ENCODE measurements around the gene PLEKHJ1.
"Not testable (repeated sequence)": the region's sequence is repeated elsewhere in the genome, so short reads cannot be mapped to it uniquely, and the experiment has no call there.

The PLEKHJ1 gene
- total RNA-seq: 23.5 to 50.9 (median 43.0) reads per million in 9 experiments

- peak; percentile 76 for ATAC-seq (replicated peaks)
- H3K27ac Mint-ChIP-seq: peak within 1 kb of the TSS; percentile 98 to 100
- DNase-seq: peak; percentile 96 to 100 (median 100)
- H3K9me3 Mint-ChIP-seq: no peaks in the 10 kb centered on the region
- H3K4me3 Mint-ChIP-seq: peak within 1 kb of the TSS; percentile 90 to 96
- peaks cover 53% of the 10 kb centered on the region for H3K36me3 Mint-ChIP-seq (ENCODE audit: insufficient read depth)
- H3K4me1 Mint-ChIP-seq (ENCODE audit: low read depth in 2 of 2): peaks cover 58 to 64% of the 10 kb centered on the region in 2 donors
- H3K27me3 Mint-ChIP-seq: no peaks in the 10 kb centered on the region
These were observed at the start of gene PLEKHJ1, which contains the start of gene SF3A2 for GRCh38 chr19:2236314-2237050. Gene PLEKHJ1 (minus strand): TSS chr19:2236329. CDS start chr19:2236248, 81 bp downstream. Gene SF3A2 (plus strand): TSS chr19:2236824. CDS start chr19:2243419, 6,595 bp downstream.

GRCh38 chr19:2283835-2284507 is 47.8 kb upstream of the PLEKHJ1 start:
- Mint-ChIP-seq H3K9me3 (no peaks in the 10 kb centered on the region), H3K4me1 (ENCODE audit: low read depth in 2 of 2) (peaks cover 23 to 25% of the 10 kb centered on the region in 2 donors), H3K4me3 (no peak overlapping the region), H3K27ac (peak overlapping the region; percentile 16 to 72), H3K27me3 (no peaks in the 10 kb centered on the region), H3K36me3 (ENCODE audit: insufficient read depth) (peaks cover 76% of the 10 kb centered on the region)
- ATAC-seq (replicated peaks): no peak
- no peak for DNase-seq

- no peaks in the 10 kb centered on the region for H3K9me3 Mint-ChIP-seq
- peak overlapping the region; percentile 81 to 84 for H3K4me3 Mint-ChIP-seq
- peaks cover 13 to 16% of the 10 kb centered on the region in 2 donors for H3K4me1 Mint-ChIP-seq (ENCODE audit: low read depth in 2 of 2)
- peak overlapping the region; percentile 89 to 90 for H3K27ac Mint-ChIP-seq
- no peaks in the 10 kb centered on the region for H3K27me3 Mint-ChIP-seq
- no peak for DNase-seq
- peaks cover 78% of the 10 kb centered on the region for H3K36me3 Mint-ChIP-seq (ENCODE audit: insufficient read depth)
- no peak for ATAC-seq (replicated peaks)
These were observed 46.7 kb upstream of the PLEKHJ1 start for GRCh38 chr19:2282862-2283237.

- Mint-ChIP-seq H3K9me3 (no peaks in the 10 kb centered on the region), H3K36me3 (ENCODE audit: insufficient read depth) (peaks cover 83% of the 10 kb centered on the region), H3K4me3 (peak within 1 kb of the TSS; percentile 81 to 84), H3K27ac (peak within 1 kb of the TSS; percentile 89 to 90), H3K4me1 (ENCODE audit: low read depth in 2 of 2) (peaks cover 14 to 16% of the 10 kb centered on the region in 2 donors), H3K27me3 (no peaks in the 10 kb centered on the region)
- DNase-seq (peak in 2 of 3 experiments; percentile 38 to 45), ATAC-seq (replicated peaks) (peak; percentile 66)
These were observed 46.1 kb upstream of the PLEKHJ1 start, which contains the start of gene PEAK3 for GRCh38 chr19:2282062-2282861. Gene PEAK3 (minus strand): TSS chr19:2282175. CDS start chr19:2280931, 1,244 bp downstream.

GRCh38 chr19:2281265-2282061 is 45.3 kb upstream of the PLEKHJ1 start:
- Mint-ChIP-seq H3K4me1 (ENCODE audit: low read depth in 2 of 2) (peaks cover 15 to 16% of the 10 kb centered on the region in 2 donors), H3K4me3 (peak overlapping the region; percentile 81 to 84), H3K36me3 (ENCODE audit: insufficient read depth) (peaks cover 86% of the 10 kb centered on the region), H3K27ac (peak overlapping the region; percentile 89 to 90)
- DNase-seq; H3K27me3 Mint-ChIP-seq; ATAC-seq (replicated peaks); H3K9me3 Mint-ChIP-seq: not testable (repeated sequence)

GRCh38 chr19:2280633-2281264 is 44.6 kb upstream of the PLEKHJ1 start:
- Mint-ChIP-seq H3K9me3 (no peaks in the 10 kb centered on the region), H3K36me3 (ENCODE audit: insufficient read depth) (peaks cover 85% of the 10 kb centered on the region), H3K27ac (peak overlapping the region in 1 of 2 donors; percentile 67), H3K27me3 (no peaks in the 10 kb centered on the region), H3K4me3 (peak overlapping the region in 1 of 2 donors; percentile 5), H3K4me1 (ENCODE audit: low read depth in 2 of 2) (peaks cover 15 to 16% of the 10 kb centered on the region in 2 donors)
- DNase-seq: no peak
- no peak for ATAC-seq (replicated peaks)

- ATAC-seq (replicated peaks): no peak
- Mint-ChIP-seq H3K4me3 (peak overlapping the region in 1 of 2 donors; percentile 53), H3K27ac (peak overlapping the region; percentile 52 to 90), H3K27me3 (no peaks in the 10 kb centered on the region), H3K36me3 (ENCODE audit: insufficient read depth) (peaks cover 88% of the 10 kb centered on the region), H3K4me1 (ENCODE audit: low read depth in 2 of 2) (peaks cover 24 to 29% of the 10 kb centered on the region in 2 donors), H3K9me3 (no peaks in the 10 kb centered on the region)
- no peak for DNase-seq
These were observed 42.5 kb upstream of the PLEKHJ1 start for GRCh38 chr19:2278459-2279158.

GRCh38 chr19:2277138-2277537 is 41.0 kb upstream of the PLEKHJ1 start:
- Mint-ChIP-seq H3K4me3 (no peak overlapping the region), H3K9me3 (no peaks in the 10 kb centered on the region), H3K36me3 (ENCODE audit: insufficient read depth) (peaks cover 89% of the 10 kb centered on the region), H3K4me1 (ENCODE audit: low read depth in 2 of 2) (peaks cover 21 to 31% of the 10 kb centered on the region in 2 donors), H3K27ac (peak overlapping the region in 1 of 2 donors; percentile 69), H3K27me3 (no peaks in the 10 kb centered on the region)
- no peak for ATAC-seq (replicated peaks)
- DNase-seq: no peak

- Mint-ChIP-seq H3K9me3 (no peaks in the 10 kb centered on the region), H3K27me3 (no peaks in the 10 kb centered on the region), H3K4me3 (peak overlapping the region in 1 of 2 donors; percentile 17), H3K36me3 (ENCODE audit: insufficient read depth) (peaks cover 89% of the 10 kb centered on the region), H3K27ac (peak overlapping the region in 1 of 2 donors; percentile 69), H3K4me1 (ENCODE audit: low read depth in 2 of 2) (peaks cover 21 to 29% of the 10 kb centered on the region in 2 donors)
- ATAC-seq (replicated peaks): no peak
- no peak for DNase-seq
These were observed 40.4 kb upstream of the PLEKHJ1 start for GRCh38 chr19:2276429-2276986.

- peaks cover 93% of the 10 kb centered on the region for H3K36me3 Mint-ChIP-seq (ENCODE audit: insufficient read depth)
- ATAC-seq (replicated peaks) (no peak), DNase-seq (no peak)
- H3K4me1 Mint-ChIP-seq (ENCODE audit: low read depth in 2 of 2): peaks cover 25 to 31% of the 10 kb centered on the region in 2 donors
- H3K4me3 Mint-ChIP-seq: no peak overlapping the region
- H3K9me3 Mint-ChIP-seq: no peaks in the 10 kb centered on the region
- no peaks in the 10 kb centered on the region for H3K27me3 Mint-ChIP-seq
- peak overlapping the region in 1 of 2 donors; percentile 99 for H3K27ac Mint-ChIP-seq
These were observed 39.7 kb upstream of the PLEKHJ1 start for GRCh38 chr19:2275588-2276428.

Measured in effector memory CD8-positive, alpha-beta T cell (primary cell).